Neuron (in vitro differentiated cells): ENCODE measurements around the gene B3GAT1.
A peak's percentile ranks its signal among the peaks of the same experiment; 100 is the strongest.

Experiments
- H2AFZ ChIP-seq: one replicate; pipeline ENCODE4 v1.6.1; 2013; ENCODE audit warnings: low read depth, mild to moderate bottlenecking, inconsistent platforms, low read length, moderate library complexity
- H3K27me3 ChIP-seq: one replicate; pipeline ENCODE4 v1.6.1; 2013; ENCODE audit warnings: low read length; ENCODE audit not compliant: insufficient read depth
- H3K36me3 ChIP-seq: one replicate; pipeline ENCODE4 v1.6.1; 2013; ENCODE audit warnings: low read length; ENCODE audit not compliant: insufficient read depth
- H3K4me1 ChIP-seq: one replicate; pipeline ENCODE4 v1.6.1; 2013; ENCODE audit warnings: low read length; ENCODE audit not compliant: insufficient read depth
- H3K4me3 ChIP-seq: 2 replicates; pipeline ENCODE4 v1.5.1; 2013; ENCODE audit warnings: mild to moderate bottlenecking, low read length, moderate library complexity
- H3K9me3 ChIP-seq: one replicate; pipeline ENCODE4 v1.6.1; 2013; ENCODE audit warnings: low read length

The B3GAT1 gene

DNA sequence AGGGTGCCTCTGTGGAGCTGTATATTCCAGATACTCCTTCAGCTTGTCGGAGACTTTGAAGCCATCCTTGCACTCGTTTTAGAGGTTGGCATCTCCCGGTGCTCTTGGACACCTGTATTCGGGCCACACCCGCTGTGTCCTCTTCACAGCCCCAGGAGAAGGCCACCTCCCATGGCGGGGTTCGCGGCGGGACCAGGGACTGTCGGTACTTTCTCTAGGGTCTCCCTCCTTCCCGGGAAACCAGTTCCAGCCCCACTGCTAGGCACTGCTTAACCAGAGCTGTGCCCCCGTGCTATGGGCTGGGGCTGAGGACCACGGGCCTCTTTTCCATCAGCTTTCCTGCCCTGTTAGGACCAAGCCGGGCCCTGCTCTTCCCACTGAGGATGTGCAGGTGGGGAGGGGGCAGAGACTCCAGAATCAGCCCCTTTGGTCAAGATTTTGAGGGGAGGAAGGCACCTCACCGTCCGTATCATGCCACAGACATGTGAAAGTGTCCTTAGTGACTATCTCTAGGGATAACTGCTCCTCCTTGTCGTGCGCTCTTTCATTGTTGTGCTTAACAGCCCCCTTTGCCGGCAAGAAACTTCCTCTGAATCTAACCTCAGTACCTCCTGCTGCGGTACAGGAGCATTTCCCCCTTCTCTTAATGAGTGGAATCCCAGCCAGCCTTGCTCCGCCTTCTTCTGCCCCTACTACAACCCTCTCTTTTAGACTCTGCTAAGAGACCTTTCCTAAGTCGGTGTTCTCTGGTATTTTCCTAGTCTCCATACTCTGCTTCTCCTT, 1.2 kb upstream of the B3GAT1 start:
- H3K4me3 ChIP-seq, result peak overlapping the region; percentile 46
- H3K27me3 ChIP-seq, result no peaks in the 10 kb centered on the region
- H3K9me3 ChIP-seq, result no peaks in the 10 kb centered on the region
- no peaks in the 10 kb centered on the region for H3K36me3 ChIP-seq
- H2AFZ ChIP-seq, result peak overlapping the region; percentile 82
- peaks cover 43% of the 10 kb centered on the region for H3K4me1 ChIP-seq

DNA sequence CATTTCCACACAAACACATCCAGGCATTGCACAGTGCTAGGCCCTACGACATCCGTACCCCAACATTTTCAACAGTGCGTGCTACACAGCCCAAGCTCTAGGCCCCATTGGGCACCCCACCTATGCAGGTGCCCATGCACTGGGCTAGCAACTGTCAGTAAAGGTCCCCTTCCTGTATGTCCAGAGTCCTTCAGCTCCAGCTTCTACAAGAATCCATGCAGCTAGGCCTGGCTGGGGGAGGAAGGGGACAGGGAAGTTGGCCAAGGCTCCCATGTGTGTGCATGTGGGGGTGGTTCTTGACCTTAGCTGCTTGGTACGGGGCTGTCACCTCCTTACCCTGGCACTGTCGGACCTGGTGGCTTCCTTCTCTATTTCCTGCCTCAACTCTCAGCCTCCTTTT, 1.3 kb downstream of the B3GAT1 start:
- Histone ChIP-seq H3K4me3 (peak overlapping the region; percentile 55), H3K36me3 (no peaks in the 10 kb centered on the region), H3K4me1 (peaks cover 43% of the 10 kb centered on the region), H3K27me3 (no peaks in the 10 kb centered on the region), H3K9me3 (no peaks in the 10 kb centered on the region), H2AFZ (no peak overlapping the region)

DNA sequence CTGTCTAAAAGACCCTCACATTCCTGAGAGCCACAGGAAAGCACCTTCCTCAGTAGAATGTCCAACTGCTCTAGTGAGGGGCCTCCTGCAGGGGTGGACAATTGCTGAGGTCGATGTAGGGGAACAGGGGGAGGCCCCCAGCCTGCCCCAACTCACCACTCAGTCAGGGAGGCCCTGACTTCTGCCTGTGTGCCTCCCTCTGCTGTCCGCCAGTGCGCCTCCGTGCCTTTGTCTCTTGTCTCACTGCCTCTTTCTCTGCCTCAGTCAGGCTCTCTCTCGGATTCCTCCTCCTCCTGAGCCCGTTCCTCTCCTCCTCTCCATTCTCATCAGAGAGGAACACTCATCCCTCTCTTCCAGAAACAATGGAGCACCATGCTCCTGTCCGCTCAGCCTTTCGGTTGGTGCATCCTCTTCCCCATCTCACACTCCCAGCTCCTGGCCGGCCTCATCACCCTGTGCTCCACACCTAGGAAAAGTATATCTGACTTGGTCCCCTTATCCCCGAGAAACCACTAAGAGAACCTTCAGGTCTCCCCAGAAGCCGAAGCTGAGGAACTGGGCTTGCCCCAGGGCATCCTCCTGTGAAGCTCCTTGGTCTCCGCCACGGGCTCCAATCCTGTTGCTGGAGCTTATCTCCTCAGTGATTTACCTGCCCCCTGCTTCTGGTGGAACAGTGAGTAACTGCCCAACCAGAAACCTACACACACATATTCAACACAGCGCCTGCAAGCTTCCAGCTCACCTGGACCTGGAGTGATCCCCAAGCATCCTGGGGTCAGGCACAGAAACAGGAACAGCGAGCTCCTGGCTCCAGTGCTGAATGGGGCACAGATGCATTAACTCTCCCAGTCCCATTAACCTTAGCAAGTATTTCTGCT, 2.3 kb downstream of the B3GAT1 start:
- Histone ChIP-seq H3K4me3 (no peak overlapping the region), H3K27me3 (no peaks in the 10 kb centered on the region)

DNA sequence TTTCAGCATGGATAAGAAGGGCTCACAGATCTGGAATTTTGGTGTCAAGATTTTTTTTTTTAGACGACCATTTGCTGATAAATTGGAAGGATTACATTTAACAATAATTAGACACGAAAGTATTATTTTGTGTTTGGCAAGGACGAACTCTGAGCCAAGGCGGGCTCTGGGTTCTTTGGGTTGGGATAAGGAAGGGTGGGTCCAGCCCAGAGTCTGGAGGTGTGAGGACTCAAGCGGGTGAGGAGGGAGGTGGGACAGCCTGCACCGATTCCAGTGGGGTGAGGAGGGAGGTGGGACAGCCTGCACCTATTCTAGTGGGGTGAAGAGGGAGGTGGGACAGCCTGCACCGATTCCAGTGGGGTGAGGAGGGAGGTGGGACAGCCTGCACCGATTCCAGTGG, 4.1 kb downstream of the B3GAT1 start:
- H3K36me3 ChIP-seq, result no peaks in the 10 kb centered on the region
- H3K27me3 ChIP-seq, result no peaks in the 10 kb centered on the region
- H3K4me3 ChIP-seq, result no peak overlapping the region
- H3K9me3 ChIP-seq, result no peaks in the 10 kb centered on the region
- H2AFZ ChIP-seq, result no peak overlapping the region
- peaks cover 24% of the 10 kb centered on the region for H3K4me1 ChIP-seq

More for the DNA sequence above, 2.3 kb downstream of the B3GAT1 start:
- Histone ChIP-seq H3K9me3 (no peaks in the 10 kb centered on the region), H2AFZ (no peak overlapping the region), H3K36me3 (no peaks in the 10 kb centered on the region), H3K4me1 (peaks cover 42% of the 10 kb centered on the region)

DNA sequence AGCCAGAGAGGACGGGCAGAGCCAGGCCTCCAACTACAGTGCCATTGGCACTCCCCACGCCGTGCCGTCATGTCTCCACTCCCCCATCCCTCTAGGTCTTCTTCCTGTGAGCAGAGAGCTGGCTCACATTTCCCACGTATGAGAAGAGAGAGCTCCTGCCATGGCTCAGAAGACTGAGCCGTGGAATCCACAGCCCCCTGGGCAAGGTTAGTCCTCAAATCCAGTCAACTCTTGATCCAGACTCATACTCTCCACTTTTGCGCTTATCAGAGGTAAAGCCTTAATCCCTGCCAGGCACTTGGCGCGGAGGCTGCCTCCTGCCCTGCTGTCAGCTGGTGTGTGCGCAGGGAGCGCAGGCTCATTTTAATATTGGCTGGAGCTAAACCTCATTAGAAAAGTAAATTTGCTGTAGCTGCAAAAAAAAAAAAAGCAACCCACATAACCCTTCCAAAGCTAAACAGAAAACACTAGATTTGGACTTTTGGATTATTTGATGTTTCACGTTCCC, 4.7 kb downstream of the B3GAT1 start:
- no peak overlapping the region for H2AFZ ChIP-seq
- no peaks in the 10 kb centered on the region for H3K27me3 ChIP-seq
- no peaks in the 10 kb centered on the region for H3K36me3 ChIP-seq
- no peak overlapping the region for H3K4me3 ChIP-seq
- no peaks in the 10 kb centered on the region for H3K9me3 ChIP-seq
- H3K4me1 ChIP-seq, result peaks cover 22% of the 10 kb centered on the region

DNA sequence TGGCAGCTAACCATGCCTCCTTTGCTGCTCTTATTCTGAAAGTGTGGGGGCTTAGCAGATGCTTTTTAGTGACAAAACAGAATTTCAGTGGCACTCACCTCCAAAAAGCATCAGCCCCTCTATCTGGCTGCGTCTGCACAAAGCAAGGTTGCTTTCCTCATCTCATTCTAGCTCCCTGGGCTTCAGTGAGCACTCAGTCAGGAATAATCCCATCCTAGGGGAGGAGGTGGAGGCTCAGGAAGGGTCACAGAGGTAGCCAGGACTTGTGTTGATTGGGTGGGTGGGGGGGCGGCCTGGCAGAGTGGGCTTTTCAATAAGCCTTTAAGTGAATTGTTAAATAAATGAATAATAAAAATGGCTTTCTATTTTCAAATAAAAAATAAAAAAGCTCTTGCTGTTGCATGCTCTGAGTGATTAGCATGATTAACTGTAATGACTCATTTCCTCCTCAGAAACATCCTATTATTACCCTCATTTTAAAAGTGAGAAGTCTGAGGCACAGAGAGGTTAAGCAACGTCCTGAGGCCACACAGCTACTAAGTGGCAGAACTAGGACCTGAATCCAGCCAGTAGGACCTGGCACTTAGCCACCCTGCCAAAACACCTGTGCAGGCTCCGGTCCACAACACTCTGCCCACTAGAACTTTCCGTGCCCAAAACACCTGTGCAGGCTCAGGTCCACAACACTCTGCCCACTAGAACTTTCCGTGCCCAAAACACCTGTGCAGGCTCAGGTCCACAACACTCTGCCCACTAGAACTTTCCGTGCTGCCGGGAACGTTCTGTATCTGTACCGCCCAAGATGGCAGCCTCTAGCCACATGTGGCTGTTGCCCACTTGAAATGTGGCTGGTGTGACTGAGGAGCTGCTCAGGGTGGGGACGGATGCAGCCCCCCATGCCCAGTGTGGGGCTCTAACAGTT, 5.5 kb downstream of the B3GAT1 start:
- no peak overlapping the region for H2AFZ ChIP-seq
- H3K9me3 ChIP-seq, result no peaks in the 10 kb centered on the region
- H3K4me3 ChIP-seq, result no peak overlapping the region
- no peaks in the 10 kb centered on the region for H3K27me3 ChIP-seq
- peaks cover 22% of the 10 kb centered on the region for H3K4me1 ChIP-seq
- no peaks in the 10 kb centered on the region for H3K36me3 ChIP-seq

DNA sequence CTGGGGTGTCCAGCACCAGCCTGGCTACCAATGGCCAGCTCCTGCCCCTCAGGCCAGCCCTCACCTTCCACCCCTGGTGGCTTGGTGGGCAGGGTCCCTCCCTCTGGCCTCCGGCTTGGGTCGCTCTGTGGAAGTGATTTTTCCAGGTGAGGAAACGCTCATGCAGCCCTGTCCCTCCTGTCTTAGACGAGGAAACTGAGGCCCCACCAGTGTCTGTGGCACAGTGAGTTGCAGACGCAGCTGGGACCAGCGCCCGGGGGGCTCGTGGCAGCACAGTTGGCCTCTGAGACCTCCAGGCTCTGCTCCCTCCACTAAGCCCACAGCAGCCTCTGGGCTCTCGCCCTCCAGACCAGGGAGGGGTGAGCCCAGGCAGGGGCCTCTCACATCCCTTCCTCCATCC, 6.2 kb downstream of the B3GAT1 start:
- Histone ChIP-seq H2AFZ (no peak overlapping the region), H3K36me3 (no peaks in the 10 kb centered on the region), H3K4me3 (no peak overlapping the region), H3K9me3 (no peaks in the 10 kb centered on the region), H3K4me1 (peaks cover 18% of the 10 kb centered on the region), H3K27me3 (no peaks in the 10 kb centered on the region)

DNA sequence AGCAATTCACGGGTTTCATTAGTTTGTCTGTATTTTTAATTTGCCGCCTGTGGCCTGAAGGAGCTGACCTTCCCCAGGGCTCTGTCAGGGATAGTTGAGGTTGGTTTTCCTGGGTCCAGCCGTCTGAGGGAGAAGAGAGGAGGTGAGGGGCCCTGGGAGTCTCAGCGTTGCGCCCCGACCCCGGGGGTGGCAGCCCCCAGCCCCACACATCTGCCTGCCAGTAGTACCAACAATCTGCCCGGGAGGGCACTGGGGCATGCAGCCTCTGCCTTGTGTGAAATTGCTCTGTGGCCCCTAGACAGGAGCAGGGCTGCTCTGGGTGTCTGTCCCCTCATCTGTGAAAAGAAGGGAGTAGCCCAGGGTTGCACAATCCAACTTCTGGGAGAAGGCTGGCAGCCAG, 6.6 kb downstream of the B3GAT1 start:
- no peaks in the 10 kb centered on the region for H3K36me3 ChIP-seq
- H3K4me1 ChIP-seq, result peaks cover 14% of the 10 kb centered on the region
- H3K4me3 ChIP-seq, result no peak overlapping the region
- H3K27me3 ChIP-seq, result no peaks in the 10 kb centered on the region
- H2AFZ ChIP-seq, result no peak overlapping the region
- H3K9me3 ChIP-seq, result no peaks in the 10 kb centered on the region

DNA sequence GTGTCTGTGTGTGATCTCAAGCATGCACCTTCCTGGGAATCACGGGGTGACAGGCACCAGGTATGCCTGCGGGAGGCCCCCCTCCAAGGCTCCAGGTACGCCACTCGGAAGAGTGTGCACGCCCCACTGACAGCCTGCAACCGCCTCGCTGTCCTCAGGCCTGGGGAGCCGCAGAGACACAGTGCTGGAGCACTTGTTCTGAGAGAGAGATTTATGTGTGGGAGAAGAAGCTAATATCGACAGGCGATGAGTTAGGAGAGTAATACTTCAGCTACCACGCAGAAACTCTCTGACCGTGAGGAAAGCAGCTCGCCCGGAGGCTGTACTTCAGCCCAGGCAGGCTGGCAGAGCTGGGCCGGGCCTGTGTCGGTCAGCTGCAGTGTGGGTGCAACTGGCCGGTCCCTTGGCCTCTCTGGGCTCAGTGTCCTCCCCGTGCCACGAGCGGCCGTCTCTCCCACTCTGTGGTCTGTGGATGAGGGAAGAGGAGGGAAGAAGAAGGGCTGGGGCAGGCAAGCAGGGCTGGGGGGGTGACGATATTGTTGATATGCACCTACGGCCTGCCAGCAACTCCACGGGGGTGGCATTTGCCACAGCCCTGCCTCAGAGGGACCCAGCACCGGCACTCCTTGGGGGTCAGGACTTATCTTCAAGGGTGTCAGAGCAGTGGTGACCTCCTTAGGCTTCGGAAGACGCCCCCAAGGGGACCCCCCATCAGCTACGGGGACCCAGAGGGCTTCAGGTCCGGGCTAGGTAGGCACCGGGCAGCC, 7.3 kb downstream of the B3GAT1 start:
- peaks cover 7% of the 10 kb centered on the region for H3K4me1 ChIP-seq
- H3K27me3 ChIP-seq, result no peaks in the 10 kb centered on the region
- no peaks in the 10 kb centered on the region for H3K36me3 ChIP-seq
- no peak overlapping the region for H2AFZ ChIP-seq
- H3K4me3 ChIP-seq, result no peak overlapping the region
- no peaks in the 10 kb centered on the region for H3K9me3 ChIP-seq

DNA sequence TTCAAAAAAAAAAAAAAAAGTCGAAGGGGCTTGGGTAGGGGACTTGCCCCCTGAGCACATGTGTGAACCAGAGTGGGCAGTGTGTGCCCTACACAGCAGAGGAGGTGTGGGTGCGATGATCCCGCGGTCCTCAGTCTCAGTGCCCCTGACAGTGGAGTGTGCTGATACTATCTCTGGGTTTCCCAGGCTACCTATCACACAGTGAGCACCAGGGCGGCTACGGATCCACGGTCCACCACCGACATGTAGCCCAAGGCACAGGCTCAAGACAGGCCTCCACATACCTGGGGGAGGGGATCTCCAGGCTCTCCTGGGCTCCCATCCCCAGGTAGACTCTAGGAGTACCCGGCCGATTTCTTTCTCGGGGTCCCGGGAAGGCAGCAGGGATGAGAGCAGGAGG, 9.1 kb downstream of the B3GAT1 start:
- Histone ChIP-seq H3K4me3 (no peak overlapping the region), H2AFZ (no peak overlapping the region), H3K36me3 (no peaks in the 10 kb centered on the region), H3K9me3 (no peaks in the 10 kb centered on the region), H3K4me1 (no peaks in the 10 kb centered on the region), H3K27me3 (no peaks in the 10 kb centered on the region)

DNA sequence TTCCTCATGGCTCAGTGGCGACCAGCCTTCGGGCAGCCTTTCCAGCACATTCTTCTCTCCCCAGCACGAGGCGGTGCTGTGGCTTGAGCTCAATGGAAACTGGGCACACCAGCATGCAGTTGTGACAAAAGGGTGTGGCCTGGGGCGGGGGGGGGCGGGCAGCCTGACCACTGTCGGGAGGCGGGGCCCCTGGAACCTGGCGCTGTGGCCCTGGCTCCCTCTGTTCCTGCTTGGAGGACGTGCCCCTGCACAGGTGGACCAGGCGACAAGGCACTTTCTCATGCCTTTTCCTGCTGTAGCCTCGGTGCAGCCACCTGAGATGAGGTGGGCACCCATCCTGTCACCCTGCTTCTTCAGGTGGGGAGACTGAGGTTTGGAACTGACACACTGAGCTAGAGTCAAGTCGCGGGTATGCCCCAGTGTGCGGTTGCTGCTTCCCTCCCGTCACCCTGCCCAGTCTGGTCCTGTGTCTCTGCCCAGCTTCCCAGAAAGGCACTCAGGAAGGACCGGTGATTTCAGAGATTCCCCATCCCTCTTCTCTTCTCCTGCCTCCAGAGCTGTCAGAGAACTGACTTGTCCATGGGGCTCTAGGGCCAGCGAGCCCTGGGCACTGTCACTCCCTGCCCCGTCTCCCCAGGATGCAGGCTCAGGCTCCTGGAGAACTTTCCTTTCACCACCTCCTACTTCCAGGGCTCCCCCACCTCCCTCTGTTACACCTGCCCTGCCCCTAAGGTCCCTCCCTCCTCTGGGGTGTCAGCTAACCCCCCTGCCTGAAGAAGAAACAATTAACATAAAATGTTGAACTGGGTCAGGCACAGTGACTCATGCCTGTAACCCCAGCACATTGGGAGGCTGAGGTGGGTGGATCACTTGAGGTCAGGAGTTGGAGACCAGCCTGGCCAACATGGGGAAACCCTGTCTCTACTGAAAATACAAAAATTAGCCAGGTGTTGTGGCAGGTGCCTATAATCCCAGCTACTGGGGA, 9.9 kb downstream of the B3GAT1 start:
- Histone ChIP-seq H2AFZ (no peak overlapping the region), H3K4me1 (no peaks in the 10 kb centered on the region), H3K27me3 (no peaks in the 10 kb centered on the region), H3K9me3 (no peaks in the 10 kb centered on the region), H3K4me3 (no peak overlapping the region), H3K36me3 (no peaks in the 10 kb centered on the region)
